GOT3 (cell line): Measurements from ENCODE around the gene SLC16A9.
A peak's percentile ranks its signal among the peaks of the same experiment; 100 is the strongest.
"Not testable (repeated sequence)": the region's sequence is repeated elsewhere in the genome, so short reads cannot be mapped to it uniquely, and the experiment has no call there.

Experiments
- DNase-seq: peaks from one replicate; lab custom pipeline; 2025; ENCODE audit warnings: mixed read lengths; lab: John Stamatoyannopoulos, UW

The SLC16A9 gene, protein sequence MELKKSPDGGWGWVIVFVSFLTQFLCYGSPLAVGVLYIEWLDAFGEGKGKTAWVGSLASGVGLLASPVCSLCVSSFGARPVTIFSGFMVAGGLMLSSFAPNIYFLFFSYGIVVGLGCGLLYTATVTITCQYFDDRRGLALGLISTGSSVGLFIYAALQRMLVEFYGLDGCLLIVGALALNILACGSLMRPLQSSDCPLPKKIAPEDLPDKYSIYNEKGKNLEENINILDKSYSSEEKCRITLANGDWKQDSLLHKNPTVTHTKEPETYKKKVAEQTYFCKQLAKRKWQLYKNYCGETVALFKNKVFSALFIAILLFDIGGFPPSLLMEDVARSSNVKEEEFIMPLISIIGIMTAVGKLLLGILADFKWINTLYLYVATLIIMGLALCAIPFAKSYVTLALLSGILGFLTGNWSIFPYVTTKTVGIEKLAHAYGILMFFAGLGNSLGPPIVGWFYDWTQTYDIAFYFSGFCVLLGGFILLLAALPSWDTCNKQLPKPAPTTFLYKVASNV

DNA sequence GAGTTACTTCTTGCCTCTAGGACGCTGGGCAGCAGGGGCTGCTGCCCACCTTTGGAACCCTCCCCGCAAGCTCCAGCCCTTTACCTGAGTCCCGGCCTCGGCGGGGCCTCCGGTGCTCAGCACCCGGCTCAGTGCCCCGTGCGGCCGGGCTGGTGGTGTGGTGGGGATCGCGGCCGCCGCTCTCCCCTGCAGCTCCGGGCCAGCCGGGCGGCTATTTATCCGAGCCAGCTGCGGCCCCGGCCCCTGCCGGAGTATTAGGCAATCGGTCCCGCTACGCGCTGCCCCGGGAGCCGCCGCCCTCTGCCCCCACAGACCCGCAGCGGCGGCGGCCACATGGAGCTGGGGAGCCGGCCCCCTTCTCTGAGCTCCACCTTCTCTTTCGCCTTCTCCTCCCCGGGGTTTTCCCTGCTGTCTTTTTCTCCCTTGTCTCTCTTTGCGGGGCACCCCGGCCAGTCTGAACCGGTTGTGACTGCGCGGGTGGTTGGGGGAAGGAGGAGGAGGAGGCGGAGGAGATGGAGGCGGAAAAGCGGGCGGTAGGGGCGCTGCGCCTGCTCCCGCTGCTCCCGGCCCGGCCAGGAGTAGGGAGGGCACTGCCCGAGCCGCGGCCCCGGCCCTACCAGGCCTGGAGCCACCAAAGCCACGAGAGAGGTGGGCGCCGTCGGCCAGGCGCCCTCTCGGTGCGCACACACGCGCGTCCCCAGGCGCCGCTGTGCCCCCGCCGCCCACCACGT, at the start of gene SLC16A9:
TSS of gene SLC16A9 (minus strand) at position 456 of the 731 bp plus-strand sequence. CDS start 25,559 bp downstream, outside the sequence.
- peak; percentile 15 for DNase-seq

DNA sequence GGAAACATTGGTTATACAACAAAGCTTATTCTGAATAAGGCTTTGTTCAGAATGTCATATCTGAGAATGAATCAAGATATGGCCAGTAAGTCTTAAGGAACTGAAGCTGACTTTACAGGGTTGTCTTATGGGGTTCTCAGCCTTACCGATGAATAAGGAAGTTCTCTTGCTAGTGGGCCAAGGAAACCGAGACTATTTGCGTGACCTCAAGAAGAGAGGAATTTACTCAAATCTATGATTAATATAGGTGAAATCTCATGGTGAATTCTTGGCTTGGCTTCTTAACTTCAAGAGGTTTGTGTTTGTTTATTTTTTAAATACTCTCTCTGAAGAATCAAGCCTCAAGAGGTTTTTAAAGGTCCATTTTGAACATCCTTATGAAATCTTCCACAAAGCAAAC, 48.3 kb upstream of the SLC16A9 start:
- no peak for DNase-seq

DNA sequence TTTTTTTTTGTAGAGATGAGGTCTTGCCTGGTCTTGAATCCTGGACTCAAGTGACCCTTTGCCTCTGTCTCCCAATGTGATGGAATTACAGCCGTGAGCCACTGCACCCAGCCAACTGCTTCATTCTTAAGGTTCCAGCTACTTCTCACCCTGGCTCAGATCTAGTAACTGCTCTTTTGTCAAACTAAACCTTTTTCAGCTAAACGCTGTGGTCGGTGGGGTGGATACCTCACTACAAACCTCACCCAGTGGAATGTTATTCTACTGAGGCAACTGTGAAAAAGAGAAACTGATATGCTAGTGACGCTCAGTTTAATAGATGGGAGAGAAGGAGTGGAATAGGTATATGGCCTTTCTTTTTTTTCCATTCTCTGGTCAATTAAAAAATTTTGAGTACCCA, 45.3 kb upstream of the SLC16A9 start:
- no peak for DNase-seq

DNA sequence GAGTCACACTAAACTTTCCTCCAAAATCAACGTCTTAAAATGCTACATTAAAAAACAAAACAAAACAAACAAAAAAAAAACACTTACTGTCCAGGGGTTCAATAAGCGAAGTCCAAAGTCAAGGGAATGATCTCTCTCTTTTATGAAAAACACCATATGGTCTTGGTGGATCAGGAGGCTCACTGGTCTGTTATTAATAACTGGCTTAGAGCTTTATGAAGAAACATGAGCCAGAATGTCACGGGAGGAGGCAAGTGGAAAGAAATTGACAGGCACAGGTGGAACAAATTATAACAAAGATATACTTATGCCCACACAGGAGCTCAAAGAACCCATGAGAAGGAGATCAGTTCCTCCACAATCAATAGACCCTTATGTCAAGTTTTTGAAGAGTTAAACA, 43.6 kb upstream of the SLC16A9 start, which contains the start of gene MRLN:
TSS of gene MRLN (minus strand) at position 189 of the 400 bp plus-strand sequence.
- no peak for DNase-seq

DNA sequence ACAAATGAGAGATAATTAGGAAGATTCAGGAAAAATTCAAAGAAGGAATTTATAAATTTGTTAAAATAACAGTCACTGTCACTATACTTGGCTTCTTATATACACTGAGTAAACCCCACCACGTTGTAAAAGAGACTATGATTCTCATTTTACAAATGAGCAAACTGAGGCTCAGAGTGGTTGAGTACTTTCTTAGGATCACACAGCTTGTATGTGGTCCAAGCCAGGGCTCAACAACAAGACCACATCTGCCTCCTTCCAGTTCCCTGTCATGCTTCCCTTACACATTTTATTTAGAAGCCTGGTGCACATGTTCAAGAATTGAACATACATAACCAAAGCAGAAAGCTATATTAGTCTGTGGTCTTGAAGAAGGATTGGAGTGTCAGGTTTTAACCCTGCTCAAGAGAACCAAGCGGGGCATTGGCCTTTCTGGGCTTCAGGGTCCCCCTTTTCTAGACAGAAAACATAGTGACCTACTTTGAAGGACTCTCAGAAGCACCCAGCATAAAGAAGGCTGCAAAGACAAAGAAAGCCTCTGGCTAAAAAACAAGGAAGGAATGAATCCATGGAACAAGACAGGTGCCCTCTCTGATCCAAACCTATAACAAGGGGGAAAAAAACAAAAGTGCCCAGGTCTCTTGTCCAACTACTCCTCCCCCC, 42.8 kb upstream of the SLC16A9 start:
- DNase-seq = no peak

DNA sequence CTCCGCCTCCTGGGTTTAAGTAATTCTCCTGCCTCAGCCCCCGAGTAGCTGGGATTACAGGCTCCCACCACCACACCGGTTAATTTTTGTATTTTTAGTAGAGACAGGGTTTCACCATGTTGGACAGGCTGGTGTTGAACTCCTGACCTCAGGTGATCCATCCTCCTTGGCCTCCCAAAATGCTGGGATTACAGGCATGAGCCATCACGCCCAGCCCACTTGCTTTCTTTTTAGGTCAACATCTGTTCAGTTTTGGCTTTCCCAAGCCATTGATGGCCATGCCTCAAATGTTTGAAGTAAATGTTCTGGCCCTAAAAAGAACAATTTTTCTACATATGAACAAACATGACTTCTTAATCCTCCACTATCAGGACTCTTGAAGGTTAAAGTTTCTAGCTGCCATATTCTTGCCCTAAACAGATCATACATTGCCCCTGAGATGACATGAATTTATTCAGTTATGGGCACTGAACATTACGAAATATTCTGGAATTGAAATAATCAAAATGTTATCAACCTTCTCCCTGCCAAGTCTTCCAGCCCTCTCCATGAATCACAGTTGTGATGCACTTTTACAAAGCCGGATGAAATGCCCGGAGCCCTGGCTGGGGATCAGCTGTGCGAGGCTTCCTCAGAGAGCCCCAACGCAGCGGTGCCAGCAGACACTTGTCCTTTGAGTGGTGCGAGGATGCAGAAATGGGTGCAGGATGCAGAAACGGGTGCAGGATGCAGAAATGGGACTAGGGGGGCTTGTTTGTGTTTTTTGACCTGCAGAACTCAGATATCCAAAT, 40.7 kb upstream of the SLC16A9 start:
- no peak for DNase-seq

DNA sequence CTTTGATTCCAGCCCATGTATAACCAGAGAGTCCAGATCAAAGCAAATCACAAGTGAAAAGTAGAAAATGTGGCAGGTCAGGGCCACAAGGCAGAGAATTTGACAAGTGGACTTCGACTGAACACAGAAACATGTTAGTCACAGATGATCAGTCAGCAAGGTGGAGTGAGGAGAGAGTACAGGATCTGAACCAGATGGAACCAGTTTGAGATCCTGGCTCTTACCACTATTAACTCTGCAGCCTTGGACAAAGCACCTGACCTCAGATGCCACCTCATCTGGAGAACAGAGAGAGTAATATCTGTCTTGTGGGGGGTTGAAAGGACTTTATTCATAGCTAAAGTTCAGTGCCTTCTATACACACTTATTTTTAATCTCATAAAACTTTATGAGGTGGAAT, 39.2 kb upstream of the SLC16A9 start:
- DNase-seq = no peak

DNA sequence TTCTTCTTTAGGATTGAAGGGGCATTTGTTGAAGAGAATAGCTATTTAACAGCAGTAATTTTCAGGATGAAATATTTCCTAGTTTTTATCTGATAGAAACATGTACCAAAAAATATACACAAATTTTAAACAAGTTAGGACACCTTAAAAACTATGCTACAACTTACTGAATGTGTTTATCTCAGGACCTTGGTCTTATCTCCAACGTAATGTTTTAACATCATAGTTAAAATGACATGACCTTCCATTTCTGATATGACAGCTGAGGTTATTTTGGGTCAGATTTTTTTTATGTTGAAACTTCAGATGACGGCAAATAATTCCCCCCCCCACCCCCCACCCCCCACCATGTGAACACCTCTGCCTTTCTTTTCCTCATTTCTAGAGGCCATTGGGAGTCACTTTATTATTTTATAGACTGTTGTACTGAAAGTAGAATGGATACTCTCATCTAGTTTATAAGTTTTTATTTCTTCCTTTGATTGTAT, 35.6 kb upstream of the SLC16A9 start:
- no peak for DNase-seq

DNA sequence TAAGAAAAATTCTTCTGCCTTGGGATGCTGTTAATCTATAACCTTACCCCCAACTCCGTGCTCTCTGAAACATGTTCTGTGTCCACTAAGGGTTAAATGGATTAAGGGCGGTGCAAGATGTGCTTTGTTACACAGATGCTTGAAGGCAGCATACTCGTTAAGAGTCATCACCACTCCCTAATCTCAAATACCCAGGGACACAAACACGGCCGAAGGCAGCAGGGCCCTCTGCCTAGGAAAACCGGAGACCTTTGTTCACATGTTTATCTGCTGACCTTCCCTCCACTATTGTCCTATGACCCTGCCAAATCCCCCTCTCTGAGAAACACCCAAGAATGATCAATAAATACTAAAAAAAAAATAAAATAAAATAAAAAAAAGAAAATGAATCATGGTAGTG, 35.1 kb upstream of the SLC16A9 start:
- DNase-seq = not testable (repeated sequence)

DNA sequence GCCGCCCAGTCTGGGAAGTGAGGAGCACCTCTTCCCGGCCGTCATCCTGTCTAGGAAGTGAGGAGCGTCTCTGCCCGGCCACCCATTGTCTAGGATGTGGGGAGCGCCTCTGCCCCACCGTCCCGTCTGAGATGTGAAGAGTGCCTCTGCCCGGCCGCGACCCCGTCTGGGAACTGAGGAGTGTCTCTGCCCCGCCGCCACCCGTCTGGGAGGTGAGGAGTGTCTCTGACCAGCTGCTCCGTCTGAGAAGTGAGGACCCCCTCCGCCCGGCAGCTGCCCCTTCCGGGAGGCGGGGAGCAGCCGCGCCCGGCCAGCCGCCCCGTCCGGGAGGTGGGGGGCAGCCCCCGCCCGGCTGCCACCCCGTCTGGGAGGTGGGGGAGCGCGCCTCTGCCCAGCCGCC, 34.5 kb upstream of the SLC16A9 start:
- not testable (repeated sequence) for DNase-seq

DNA sequence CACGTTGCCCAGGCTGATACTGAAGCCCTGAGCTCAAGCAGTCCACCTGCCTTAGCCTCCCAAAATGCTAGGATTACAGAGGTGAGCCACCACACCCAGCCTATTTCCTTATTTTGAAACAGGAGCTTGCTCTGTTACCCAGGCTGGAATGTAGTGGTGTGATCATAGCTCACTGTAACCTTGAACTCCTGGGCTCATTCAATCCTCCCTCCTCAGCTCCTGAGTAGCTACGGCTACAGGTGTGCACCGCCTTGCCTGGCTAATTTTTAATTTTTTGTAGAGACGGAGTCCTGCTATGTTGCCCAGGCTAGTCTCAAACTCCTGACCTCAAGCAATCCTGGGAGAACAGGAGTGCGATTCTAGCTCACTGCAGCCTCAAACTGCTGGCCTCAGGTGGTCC, 31.9 kb upstream of the SLC16A9 start:
- DNase-seq = no peak

DNA sequence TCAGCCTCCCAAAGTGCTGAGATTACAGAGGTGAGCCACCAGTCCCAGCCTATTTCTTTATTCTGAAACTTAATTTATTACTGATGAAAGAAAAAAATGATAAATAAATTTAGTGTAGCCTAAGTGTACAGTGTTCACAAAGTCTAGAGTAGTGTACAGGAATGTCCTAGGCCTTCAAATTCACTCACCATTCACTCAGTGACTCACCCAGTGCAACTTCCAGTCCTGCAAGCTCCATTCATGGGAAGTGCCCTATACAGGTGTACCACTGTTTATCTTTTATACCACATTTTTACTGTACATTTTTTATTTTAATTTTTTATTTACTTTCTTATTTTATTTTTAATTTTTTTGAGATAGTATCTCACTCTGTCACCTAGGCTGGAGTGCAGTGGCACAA, 31.4 kb upstream of the SLC16A9 start:
- DNase-seq = no peak

DNA sequence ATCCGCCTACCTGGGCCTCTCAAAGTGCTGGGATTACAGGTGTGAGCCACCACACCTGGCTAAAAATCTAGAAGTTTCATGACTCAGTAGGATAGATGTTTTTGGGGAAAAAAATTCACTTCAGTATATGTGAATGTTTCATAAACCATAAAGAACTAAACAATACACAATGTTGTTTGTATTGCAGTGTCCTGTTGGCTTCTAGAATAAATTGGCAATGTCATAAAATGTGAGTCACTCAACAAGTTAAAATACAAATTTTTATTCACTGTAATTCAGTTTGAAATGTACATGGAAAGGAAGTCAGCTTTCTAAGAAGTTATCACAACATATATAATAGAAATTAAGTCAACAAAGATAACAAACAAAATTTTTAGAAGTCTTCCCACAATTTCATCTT, 27.1 kb upstream of the SLC16A9 start:
- DNase-seq = no peak

DNA sequence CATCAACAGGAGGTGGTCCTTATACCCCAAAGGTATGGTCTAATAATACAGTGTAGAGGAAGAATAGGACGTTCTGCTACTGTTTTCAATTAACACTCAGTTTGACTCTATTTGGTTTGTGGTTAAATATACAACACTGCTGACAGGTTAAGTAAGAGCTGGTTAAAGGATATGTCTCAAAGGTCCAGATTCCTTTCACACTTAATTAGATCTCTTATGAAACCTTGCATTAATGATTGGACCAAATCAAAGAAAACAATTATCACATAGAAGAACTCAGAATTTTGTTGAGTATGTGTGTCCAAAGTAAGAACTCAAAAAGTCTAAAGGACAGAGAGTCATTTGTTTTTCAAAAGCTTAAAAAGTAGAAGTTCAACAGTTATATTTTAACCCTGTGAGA, 25.6 kb upstream of the SLC16A9 start:
- DNase-seq = no peak

DNA sequence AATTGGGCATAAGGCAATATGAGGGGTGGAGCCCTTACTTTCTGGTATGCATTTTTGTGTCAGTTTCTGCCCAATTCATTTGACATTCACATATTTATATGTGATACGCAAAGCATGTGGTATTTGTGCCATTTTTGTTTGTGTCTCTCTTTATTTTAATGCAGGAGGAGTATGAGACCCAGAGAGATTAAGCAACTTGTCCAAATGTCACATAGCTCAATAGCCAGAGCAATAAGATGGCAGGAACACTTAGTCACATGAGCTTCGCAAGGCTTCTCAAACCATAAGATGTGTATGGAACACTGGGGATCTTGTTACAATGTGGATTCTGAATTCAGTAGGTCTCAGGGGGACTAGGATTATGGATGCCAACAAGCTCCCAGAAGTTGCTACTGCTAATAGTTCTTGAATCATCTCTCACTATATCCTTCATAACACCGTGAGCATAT, 24.4 kb upstream of the SLC16A9 start:
- DNase-seq = no peak

DNA sequence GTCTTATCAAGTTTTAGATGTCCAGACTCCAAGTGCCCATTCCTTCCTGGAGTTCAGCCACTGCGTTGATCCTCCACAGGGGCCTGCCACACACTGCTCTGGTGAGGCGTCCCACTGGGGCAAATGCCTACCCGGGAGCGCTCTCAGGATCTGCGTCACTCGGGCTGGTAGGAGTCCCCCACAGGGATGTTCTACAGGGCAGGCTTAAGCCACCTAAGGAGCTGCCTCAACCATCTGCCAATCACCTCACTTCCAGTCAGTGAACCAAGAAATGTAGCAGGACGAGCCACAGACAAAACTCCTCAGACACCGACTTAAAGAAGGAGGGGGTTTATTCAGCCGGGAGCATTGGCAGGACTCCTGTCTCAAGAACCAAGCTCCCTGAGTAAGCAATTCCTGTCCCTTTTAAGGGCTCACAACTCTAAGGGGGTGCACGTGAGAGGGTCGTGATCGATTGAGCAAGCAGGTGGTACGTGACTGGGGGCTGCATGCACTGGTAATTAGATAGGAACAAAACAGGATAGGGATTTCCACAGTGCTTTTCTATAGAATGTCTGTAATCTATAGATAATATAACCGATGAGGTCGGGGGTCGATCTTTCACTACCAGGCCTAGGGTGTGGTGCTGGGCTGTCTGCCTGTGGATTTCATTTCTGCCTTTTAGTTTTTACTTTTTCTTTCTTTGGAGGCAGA, 23.8 kb upstream of the SLC16A9 start:
- DNase-seq = not testable (repeated sequence)

DNA sequence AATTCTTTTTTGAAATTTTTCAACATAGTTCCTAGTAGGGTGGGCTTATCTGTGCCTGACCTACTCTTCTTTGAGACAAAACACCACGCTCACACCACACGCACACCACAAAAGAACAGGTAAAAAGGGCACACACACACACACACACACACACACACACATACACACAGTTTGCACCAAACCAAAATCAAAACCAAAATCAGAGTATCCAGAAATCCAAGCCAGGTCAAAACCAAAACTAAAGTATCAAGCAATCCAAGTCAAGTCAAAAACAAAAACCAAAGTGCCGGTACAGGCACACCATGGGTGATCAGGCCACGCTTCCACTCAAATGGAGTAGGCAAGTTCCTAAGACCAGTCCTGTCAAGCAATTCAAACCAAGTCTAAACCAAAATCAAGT, 23.2 kb upstream of the SLC16A9 start:
- not testable (repeated sequence) for DNase-seq

DNA sequence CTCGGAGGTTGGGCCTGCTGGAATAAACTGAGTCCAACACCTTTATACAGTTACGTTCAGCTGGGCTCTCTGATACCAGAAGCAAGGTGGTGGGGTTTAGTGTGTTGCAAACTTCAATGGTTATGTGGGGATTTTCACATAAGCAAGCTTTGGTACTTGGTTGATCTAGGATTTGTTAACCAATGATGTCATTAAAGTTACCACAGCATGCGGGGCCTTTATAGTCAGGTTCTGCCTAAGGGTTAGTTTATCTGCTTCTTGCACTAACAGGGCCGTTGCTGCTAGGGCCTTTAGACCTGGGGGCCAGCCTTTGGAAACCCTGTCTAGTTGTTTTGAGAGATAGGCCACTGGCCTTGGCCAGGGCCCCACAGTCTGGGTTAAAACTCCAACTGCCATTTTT, 19.5 kb upstream of the SLC16A9 start:
- not testable (repeated sequence) for DNase-seq

DNA sequence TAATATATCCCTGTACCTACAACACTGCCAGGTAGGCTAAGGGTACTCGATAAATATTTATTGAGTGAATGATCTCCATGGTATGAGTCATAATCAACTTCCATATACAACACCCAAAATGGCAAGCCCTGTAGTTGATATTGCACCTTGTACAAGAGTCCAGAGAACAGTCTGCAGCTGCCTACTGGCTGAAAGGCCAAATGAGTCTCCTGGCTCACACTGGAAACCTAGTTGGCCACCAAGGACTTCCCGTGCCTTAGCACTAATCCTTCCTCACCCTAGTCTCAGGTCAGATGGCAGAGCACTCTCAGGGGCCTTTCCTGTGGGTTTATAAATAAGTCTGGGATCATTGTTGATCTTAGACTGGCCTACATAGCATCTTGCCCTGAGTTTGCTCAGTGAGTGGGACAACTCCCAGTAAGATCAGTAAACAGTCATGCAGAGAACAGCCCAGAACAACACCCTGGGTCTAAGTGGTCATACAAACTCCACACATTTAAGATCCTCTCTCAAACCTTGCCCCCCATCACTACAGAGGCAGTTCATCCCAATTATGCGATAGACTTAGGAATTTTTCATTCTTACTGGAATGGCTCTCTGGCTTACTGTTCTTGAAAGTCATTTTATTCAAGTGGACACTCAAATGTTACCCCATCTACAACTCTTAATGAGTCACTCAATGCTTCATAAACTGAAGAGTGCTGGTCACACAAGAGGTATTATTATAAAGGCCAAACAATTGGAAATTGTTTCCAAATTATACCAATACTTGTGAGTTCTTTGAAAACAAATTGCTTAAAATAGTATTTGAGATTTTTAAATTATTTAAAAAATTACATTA, 14.7 kb upstream of the SLC16A9 start:
- no peak for DNase-seq

DNA sequence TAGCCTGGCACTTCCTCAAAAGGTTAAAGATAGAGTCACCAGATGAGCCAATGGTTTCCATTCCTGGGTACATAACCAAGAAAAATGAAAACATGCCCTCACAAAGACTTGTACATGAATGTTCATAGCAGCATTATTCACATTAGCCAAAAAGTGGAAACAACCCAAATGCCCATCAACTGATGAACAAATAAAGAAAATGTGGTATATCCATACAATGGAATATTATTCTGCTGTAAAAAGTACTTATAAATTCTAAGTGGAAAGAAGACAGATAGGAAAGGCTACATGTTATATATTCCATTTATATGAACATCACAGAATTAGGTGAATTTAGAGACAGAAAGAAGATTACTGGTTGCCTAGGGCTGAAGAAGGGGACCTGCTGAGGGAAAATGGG, 10.7 kb upstream of the SLC16A9 start:
- no peak for DNase-seq
